ENCODE measurements around the gene RBBP5.

- TF ChIP-seq, protein P1, sequence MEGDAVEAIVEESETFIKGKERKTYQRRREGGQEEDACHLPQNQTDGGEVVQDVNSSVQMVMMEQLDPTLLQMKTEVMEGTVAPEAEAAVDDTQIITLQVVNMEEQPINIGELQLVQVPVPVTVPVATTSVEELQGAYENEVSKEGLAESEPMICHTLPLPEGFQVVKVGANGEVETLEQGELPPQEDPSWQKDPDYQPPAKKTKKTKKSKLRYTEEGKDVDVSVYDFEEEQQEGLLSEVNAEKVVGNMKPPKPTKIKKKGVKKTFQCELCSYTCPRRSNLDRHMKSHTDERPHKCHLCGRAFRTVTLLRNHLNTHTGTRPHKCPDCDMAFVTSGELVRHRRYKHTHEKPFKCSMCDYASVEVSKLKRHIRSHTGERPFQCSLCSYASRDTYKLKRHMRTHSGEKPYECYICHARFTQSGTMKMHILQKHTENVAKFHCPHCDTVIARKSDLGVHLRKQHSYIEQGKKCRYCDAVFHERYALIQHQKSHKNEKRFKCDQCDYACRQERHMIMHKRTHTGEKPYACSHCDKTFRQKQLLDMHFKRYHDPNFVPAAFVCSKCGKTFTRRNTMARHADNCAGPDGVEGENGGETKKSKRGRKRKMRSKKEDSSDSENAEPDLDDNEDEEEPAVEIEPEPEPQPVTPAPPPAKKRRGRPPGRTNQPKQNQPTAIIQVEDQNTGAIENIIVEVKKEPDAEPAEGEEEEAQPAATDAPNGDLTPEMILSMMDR (IDR thresholded peaks at IDR 0.05; ENCODE audit: insufficient read depth, low read length), result no peak
- TF ChIP-seq GABPA (IDR thresholded peaks at IDR 0.05; ENCODE audit: low read depth) (no peak), POLR2AphosphoS5 (IDR thresholded peaks at IDR 0.05; ENCODE audit: low read depth) (no peak), SPI1 (IDR thresholded peaks at IDR 0.05; ENCODE audit: borderline replicate concordance, low read depth) (no peak)
- TF ChIP-seq, protein P2, sequence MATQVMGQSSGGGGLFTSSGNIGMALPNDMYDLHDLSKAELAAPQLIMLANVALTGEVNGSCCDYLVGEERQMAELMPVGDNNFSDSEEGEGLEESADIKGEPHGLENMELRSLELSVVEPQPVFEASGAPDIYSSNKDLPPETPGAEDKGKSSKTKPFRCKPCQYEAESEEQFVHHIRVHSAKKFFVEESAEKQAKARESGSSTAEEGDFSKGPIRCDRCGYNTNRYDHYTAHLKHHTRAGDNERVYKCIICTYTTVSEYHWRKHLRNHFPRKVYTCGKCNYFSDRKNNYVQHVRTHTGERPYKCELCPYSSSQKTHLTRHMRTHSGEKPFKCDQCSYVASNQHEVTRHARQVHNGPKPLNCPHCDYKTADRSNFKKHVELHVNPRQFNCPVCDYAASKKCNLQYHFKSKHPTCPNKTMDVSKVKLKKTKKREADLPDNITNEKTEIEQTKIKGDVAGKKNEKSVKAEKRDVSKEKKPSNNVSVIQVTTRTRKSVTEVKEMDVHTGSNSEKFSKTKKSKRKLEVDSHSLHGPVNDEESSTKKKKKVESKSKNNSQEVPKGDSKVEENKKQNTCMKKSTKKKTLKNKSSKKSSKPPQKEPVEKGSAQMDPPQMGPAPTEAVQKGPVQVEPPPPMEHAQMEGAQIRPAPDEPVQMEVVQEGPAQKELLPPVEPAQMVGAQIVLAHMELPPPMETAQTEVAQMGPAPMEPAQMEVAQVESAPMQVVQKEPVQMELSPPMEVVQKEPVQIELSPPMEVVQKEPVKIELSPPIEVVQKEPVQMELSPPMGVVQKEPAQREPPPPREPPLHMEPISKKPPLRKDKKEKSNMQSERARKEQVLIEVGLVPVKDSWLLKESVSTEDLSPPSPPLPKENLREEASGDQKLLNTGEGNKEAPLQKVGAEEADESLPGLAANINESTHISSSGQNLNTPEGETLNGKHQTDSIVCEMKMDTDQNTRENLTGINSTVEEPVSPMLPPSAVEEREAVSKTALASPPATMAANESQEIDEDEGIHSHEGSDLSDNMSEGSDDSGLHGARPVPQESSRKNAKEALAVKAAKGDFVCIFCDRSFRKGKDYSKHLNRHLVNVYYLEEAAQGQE (IDR thresholded peaks at IDR 0.05; ENCODE audit: insufficient replicate concordance, low read depth), result no peak
These were observed 62.1 kb downstream of the RBBP5 start for GRCh38 chr1:205059660-205060059.
